GM13976 (cell line): ENCODE data around the gene HMX3.

Source experiments
- DNase-seq: peaks from one replicate; pipeline ENCODE4 v3.0.0; 2012; ENCODE audit warnings: low spot score
- in situ Hi-C: fragments of 300-500 bp; cut with MboI; formaldehyde crosslinking; loops from one replicate; pipeline ENCODE4 v1.12.0; 2022; ENCODE audit warnings: low sequenced_read_pairs, mixed read lengths, inconsistent platforms; ENCODE audit not compliant: unreplicated experiment
- TF ChIP-seq, protein P1 (sequence below): IDR thresholded peaks from 2 replicates; pipeline ENCODE4 v1.5.1; 2012; ENCODE audit warnings: borderline replicate concordance, mild to moderate bottlenecking; ENCODE audit not compliant: insufficient read depth; ENCODE audit errors: extremely low read depth, missing control alignments, control extremely low read depth

HMX3 gene

DNA sequence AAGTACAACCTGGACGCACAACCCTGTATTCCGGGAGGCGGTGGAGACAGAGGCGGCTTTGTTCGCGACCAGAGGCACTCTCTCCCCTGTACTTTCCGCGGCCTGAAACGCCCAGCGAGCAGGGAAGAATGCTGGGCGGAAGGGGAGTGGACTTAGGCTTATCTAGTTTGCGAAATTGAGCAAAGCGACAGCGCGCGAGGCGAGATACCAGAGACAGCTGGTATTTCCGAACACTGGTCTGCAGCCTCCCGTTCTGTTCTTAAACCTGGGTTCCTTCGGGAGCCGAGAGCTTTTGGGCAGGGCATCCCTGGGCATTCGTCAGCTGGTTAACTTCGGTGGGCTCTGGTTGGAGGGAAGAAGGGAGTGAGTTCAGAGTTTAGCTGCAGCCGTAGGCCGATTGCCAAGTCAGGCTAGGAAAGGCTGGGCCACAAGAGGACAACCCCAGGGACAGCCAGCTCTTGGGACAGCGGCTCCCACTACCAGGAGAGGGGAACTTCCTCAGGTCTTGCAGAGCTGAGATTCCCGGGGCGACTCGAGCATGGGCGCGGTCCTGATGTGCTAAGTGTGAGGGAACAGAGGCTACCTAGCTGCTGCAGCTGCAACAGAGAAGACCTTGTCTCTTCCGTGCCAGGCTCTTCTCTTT is 3.9 kb downstream of the HMX3 start:
- peak; percentile 41 for DNase-seq
- in situ Hi-C loops = loop anchor here (5.0 kb wide), 1 partner anchor 413 kb away; no protein-coding TSS in a partner anchor
- TF ChIP-seq, protein P1, sequence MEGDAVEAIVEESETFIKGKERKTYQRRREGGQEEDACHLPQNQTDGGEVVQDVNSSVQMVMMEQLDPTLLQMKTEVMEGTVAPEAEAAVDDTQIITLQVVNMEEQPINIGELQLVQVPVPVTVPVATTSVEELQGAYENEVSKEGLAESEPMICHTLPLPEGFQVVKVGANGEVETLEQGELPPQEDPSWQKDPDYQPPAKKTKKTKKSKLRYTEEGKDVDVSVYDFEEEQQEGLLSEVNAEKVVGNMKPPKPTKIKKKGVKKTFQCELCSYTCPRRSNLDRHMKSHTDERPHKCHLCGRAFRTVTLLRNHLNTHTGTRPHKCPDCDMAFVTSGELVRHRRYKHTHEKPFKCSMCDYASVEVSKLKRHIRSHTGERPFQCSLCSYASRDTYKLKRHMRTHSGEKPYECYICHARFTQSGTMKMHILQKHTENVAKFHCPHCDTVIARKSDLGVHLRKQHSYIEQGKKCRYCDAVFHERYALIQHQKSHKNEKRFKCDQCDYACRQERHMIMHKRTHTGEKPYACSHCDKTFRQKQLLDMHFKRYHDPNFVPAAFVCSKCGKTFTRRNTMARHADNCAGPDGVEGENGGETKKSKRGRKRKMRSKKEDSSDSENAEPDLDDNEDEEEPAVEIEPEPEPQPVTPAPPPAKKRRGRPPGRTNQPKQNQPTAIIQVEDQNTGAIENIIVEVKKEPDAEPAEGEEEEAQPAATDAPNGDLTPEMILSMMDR = no peak

- peak; percentile 47 for DNase-seq
- in situ Hi-C loops = loop anchor here (5.0 kb wide), 1 partner anchor 412 kb away; no protein-coding TSS in a partner anchor
- TF ChIP-seq, protein P1 = peak; percentile 35
Measured at GRCh38 chr10:123140164-123140982, 4.6 kb downstream of the HMX3 start.

- DNase-seq = no peak
- in situ Hi-C loops = loop anchor here (5.0 kb wide), 1 partner anchor 411 kb away; no protein-coding TSS in a partner anchor
- TF ChIP-seq, protein P1 = no peak
Measured at GRCh38 chr10:123140983-123141390, 5.2 kb downstream of the HMX3 start.

GRCh38 chr10:123141791-123142700 is 6.3 kb downstream of the HMX3 start:
- in situ Hi-C loops = loop anchor here (5.0 kb wide), 1 partner anchor 410 kb away; no protein-coding TSS in a partner anchor
- DNase-seq = peak; percentile 38
- TF ChIP-seq, protein P1 = no peak

DNA sequence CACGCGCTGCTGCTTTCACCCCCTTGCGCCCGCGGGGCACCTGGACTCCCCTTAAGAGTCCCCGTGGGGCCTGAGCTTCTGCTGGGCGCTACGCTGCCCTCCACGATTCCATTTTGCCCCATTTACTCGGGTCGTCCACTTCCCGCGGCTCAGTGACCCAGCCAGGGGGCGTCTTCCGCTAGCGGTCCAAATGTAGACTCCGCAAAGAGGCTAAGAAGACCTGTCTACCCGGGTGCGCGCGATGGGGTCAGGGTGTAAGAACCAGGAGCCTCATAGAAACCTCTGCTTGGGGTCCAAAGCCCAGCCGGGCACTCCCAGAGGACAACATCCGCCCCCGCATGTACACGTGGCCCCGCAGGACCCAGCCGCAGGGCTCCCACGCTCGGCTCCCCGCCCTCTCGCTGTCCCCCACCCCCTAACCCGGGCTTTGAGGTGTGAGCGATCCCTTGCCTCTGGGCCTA is 7.0 kb downstream of the HMX3 start:
- in situ Hi-C loops = loop anchor here (5.0 kb wide), 1 partner anchor 410 kb away; no protein-coding TSS in a partner anchor

More for the DNA sequence above, 7.0 kb downstream of the HMX3 start:
- peak; percentile 50 for DNase-seq
- TF ChIP-seq, protein P1 = no peak
